T-helper 1 cell treated with Interleukin-12 subunit alpha and Interleukin-12 subunit beta and Interleukin-4 antibody, amounts not matched to agents 30 ng/mL and 1 ng/mL, for 36 hours (primary cell): ENCODE results near the gene ABCC10. TPM values are rescaled to one million over a fixed set of nuclear protein-coding genes. Genes with fewer than 3 reads are reported as not detected.
"Not testable (repeated sequence)": the region's sequence is repeated elsewhere in the genome, so short reads cannot be mapped to it uniquely, and the experiment has no call there.

Experiments
- intact Hi-C: fragments of 100-400 bp; cut with micrococcal nuclease; formaldehyde crosslinking; loops from one replicate; pipeline ENCODE4 v1.15.1; 2024
- total RNA-seq: library from RNA; stranded (reverse); gene quantifications from 2 replicates; pipeline ENCODE4 v1.2.3, GENCODE V29; 2022

The ABCC10 gene
- total RNA-seq, 1 donor from 2014 or later, result 52.3 TPM

- intact Hi-C loops, result no loop called here
These were observed 68.1 kb downstream of the ABCC10 start for GRCh38 chr6:43495409-43495941.

GRCh38 chr6:43496370-43497128 is 69.2 kb downstream of the ABCC10 start:
- intact Hi-C loops, result no loop called here

- intact Hi-C loops, result no loop called here
These were observed 69.7 kb downstream of the ABCC10 start for GRCh38 chr6:43497129-43497396.

GRCh38 chr6:43497689-43498088 is 70.3 kb downstream of the ABCC10 start:
- intact Hi-C loops, result no loop called here

GRCh38 chr6:43498291-43498690 is 71.0 kb downstream of the ABCC10 start:
- intact Hi-C loops, result not testable (repeated sequence)

- intact Hi-C loops, result no loop called here
These were observed 71.9 kb downstream of the ABCC10 start for GRCh38 chr6:43499028-43499815.

Other genes with a start within 250 kb of the ABCC10 start
- 55.1 and 58.0 TPM in 2 replicates for gene CUL9, start 245.3 kb upstream of the ABCC10 start, total RNA-seq
- gene DNPH1, start 198.1 kb upstream of the ABCC10 start, total RNA-seq, result 68.5 and 71.2 TPM in 2 replicates
- 1.3 TPM in 2 replicates for gene TTBK1, start 184.1 kb upstream of the ABCC10 start, total RNA-seq
- not detected in 2 replicates for gene SLC22A7, start 129.3 kb upstream of the ABCC10 start, total RNA-seq
- gene CRIP3, start 118.7 kb upstream of the ABCC10 start, total RNA-seq, result 0.27 TPM in 1 of 2 replicates, not detected in the other
- gene ZNF318, start 57.9 kb upstream of the ABCC10 start, total RNA-seq, result 12.0 and 12.1 TPM in 2 replicates
- 0.39 TPM in 2 replicates for gene DLK2, start 28.0 kb downstream of the ABCC10 start, total RNA-seq
- 38.5 and 43.4 TPM in 2 replicates for gene TJAP1, start 50.0 kb downstream of the ABCC10 start, total RNA-seq
- gene LRRC73, start 82.8 kb downstream of the ABCC10 start, total RNA-seq, result 0.10 and 0.27 TPM in 2 replicates
- gene YIPF3, start 89.4 kb downstream of the ABCC10 start, total RNA-seq, result 73.2 and 77.3 TPM in 2 replicates
- gene POLR1C, start 89.5 kb downstream of the ABCC10 start, total RNA-seq, result 40.1 and 45.5 TPM in 2 replicates
- gene XPO5, start 148.5 kb downstream of the ABCC10 start, total RNA-seq, result 88.1 and 94.6 TPM in 2 replicates
- gene POLH, start 148.6 kb downstream of the ABCC10 start, total RNA-seq, result 62.5 and 68.5 TPM in 2 replicates
- 99.1 and 104 TPM in 2 replicates for gene GTPBP2, start 201.7 kb downstream of the ABCC10 start, total RNA-seq
- 46.8 and 47.1 TPM in 2 replicates for gene MAD2L1BP, start 208.3 kb downstream of the ABCC10 start, total RNA-seq
- not detected in 2 replicates for gene RSPH9, start 217.5 kb downstream of the ABCC10 start, total RNA-seq